GM19395 (cell line): ENCODE data around the gene FBXL20.
"Not testable (repeated sequence)": the region's sequence is repeated elsewhere in the genome, so short reads cannot be mapped to it uniquely, and the experiment has no call there.

Experiments used
- ATAC-seq: cut with Tn5 transposase; IDR thresholded peaks from one replicate; pipeline ENCODE4 v1.9.1; 2021; ENCODE audit warnings: mild to moderate bottlenecking, moderate library complexity; ENCODE audit not compliant: unreplicated experiment

FBXL20 gene

DNA sequence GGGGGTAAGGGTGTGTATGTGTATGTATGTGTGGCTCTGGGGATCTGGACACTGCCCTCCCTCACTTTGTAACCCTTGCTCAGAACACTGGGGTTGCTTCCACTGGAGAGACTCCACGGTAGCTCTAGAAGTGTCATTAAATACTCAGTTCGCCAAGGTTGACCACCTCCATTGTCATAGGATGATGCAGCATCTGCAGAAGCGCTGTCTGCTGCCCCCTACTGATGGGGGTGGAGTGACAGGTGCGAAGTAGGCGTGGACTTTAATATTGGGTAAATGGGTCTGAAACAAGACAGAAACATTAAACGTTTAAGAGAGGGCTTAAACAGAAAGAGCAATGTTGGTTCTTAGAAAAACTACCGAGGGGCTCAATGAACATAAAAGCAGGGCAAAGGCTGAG is 140.1 kb downstream of the FBXL20 start:
- ATAC-seq: no peak

DNA sequence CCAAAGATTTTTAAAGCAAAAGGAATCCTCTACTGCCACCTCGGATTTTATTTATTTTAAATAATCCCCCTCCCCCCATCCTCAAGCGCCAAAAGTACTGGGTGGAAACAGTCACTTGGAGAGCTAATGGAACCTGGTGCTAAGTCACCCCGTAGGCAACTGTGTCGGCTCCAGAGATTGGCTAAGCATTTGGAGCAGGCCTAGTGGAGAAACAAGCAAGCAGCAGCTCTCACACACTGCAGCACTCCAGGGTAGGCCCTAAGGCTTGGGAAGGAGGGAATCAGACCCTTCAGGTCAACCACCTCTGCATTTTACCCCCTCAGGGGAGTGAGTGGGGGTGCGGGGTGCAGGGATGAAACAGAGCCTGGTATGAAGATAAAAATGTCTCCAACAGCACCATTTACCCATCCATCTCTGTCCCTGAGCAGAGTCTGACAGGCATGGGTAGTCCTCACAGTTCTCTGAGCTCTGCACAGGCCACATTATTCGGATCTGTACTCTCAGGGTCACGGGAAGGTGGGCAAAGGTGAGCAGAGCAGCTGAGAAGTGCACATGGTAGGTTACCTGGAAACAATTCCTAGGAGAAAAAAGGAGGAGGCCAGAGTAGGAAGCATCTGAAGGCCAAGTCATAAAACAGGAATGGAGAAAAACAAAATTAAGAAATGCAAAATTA is 148.5 kb downstream of the FBXL20 start:
- ATAC-seq: no peak

DNA sequence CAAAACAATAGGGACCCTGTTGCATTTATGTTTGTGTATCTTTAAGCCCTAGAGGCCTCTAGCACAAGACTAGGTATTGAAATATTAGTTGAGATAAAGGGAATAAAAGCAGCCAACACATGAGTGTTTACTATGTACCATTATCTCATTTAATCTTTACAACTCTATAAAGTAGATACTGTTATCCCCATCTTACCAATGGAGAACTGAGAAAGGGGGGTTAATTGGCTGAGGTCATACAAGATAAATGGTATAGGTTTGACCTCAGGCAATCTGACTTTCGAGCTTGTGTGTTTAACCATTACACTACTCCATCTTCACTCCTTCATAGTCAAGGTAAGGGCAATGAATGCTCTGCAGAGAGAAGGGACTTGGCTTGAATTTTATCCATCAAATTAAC is 149.4 kb downstream of the FBXL20 start:
- no peak for ATAC-seq

DNA sequence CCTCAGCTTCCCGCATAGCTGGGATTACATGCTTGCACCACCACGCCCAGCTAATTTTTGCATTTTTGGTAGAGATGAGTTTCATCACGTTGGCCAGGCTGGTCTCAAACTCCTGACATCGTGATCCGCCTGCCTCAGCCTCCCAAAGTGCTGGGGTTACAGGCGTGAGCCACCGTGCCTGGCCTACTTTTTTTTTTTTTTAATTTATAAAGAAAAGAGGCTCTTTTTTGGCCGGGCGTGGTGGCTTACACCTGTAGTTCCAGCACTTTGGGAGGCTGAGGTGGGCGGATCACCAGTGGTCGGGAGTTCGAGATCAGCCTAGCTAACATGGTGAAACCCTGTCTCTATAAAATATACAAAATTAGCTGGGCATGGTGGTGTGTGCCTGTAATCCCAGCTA is 151.3 kb downstream of the FBXL20 start:
- not testable (repeated sequence) for ATAC-seq

DNA sequence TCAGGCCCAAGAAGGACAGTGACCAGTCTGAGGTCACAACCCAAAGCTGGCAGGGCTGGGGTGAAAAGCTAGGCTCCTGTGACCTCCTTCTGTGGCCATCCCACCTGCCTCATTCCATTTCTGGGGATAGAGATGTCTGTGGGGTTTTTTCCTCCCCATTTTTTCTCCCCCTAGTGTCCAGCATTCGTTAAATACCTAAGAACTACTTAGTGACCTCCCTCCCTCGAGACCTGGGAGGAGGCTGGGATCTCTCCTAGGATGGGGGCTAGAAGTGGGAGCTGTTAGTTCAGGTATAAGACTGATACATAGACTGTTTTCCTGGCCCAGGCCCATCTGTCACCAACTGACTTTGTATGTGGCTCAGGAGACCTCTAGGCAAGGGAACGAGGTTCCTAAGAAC is 155.2 kb downstream of the FBXL20 start:
- ATAC-seq: no peak

DNA sequence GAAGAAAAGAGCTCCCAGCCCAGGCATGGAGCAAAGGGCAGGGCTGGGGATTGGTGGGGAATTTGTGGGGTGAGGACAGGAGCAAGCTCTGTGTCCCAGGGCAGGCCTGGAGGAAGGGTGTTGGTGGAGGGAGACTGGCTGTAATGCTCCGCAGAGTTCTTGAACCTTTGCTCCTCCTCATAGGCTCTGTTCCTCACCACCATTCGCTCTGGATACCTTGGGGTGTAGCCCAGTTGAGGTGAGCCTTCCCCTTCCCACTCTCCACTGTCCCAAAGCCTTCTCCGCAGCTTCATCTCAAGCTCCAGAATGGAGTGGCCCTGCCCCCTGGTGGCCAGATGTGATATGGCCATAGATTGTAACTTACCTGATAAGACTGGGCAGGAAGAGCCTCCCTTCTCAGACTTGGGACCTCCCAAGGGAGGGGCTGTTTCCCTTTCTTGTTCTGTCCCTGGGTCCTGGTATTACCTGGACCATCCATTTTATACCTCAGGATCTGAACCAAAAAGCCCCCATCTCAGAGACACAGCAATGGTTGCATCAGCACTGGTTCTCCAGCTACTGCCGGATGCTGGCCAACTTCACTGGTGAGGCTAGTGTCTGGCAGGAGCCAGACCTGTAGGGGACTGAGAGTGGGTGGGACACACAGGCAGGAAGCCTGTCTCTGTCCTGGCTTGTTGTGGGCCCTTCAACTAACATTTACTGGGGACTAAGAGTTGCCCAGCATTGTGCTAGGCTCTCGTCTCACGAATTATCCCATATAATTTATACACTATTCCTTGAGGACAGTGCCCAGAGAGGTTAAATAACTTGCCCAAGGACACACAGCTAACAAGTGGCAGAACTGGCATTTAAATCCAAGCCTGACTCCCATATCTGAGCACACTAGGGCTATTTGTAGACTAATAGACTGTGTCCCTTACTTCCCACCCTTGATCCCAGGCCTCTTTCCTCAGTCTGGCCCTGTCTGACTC is 156.5 kb downstream of the FBXL20 start:
- ATAC-seq: no peak

DNA sequence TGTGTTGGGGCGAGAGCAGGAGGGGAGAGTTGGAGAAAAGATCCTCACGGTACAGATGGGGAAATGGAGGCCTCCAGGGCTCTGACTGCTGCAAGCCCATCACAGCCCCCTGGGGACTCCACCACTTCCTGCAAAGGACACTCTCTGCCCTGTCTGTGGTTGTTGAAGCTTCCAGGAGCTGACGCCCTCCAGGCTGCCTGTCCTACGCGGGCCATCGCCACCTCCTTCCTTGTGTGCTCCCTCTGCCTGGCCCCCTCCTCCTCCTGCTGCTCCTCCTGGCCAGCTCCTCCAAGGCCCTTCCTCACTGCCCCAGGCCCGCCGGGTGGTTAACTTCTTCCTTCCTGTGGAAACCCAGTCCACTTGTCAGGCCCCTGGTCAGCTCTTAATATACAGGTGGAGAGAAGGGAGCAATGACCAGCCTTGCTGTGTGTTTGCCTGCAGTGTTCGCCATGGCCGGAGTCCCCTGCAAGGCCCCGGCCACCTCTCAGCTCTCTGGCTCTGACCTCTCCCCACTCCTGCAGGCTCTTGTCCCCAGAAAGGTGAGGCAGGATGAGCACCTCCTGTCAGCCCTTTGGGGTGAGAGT is 157.3 kb downstream of the FBXL20 start:
- no peak for ATAC-seq

DNA sequence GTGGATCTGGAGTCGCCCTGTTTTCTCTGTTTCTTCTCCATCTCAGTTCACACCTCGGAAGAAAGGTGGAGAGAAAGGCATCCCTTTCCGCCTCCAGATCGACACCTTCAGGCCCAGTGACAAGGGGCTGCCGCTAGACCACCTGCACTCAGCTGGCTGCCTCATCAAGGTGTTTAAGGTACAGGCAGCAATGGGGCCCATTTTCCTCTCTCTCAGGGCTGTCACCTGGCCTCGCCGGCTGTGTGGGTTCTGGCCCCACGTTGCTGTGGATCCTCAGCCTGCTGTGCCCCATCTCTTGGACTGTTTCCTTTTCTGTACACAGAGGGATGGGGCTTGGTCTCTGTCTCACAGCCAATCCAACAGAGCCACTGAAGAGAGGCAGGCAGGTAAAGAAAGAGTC is 158.3 kb downstream of the FBXL20 start:
- ATAC-seq: no peak

DNA sequence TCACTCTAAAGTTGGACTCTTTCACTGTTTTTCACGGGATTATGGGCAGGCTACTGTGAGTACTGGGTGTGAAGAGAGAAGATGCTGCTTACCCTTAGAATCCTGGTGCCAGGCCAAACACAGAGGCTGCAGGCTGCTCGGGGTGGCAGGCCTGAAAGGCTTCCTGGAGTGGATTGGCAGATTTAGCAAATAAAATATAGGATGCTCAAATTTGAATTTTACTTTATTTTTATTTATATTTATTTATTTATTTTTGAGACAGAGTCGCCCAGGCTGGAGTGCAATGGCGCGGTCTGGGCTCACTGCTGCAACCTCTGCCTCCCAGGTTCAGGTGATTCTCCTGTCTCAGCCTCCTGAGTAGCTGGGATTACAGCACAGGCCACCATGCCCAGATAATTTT is 160.8 kb downstream of the FBXL20 start:
- ATAC-seq: no peak

DNA sequence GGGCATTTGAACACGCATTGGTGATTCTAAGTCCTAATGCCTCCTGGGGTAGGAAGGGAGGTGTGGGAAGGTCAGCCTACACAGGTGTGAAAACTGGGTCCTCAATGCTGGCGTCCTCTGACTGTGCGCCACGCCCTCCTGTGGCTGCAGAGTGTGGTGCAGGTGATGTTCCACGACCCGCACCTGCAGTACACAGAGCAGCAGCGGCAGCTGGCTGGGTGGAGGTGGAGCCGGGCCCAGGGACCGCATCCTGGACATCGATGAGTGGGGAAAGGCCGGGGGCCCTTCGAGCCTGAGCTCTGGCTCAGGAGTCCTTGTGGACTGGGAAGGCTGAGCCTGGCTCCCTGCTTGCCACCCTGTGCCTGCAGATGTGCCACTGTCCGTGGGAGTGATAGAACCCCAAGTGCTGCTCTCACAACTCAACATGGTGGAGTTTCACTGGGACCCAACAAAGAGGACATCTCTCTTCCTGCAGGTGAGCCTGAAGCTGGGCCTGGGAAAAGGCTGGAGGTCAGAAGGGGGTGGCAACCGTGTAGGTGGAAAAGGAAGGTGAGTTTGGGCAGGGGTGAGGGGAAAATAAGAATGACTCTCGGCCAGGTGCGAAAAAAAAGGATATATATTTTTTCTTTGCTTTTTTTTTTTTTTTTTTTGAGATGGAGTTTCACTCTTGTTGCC is 161.6 kb downstream of the FBXL20 start:
- no peak for ATAC-seq

DNA sequence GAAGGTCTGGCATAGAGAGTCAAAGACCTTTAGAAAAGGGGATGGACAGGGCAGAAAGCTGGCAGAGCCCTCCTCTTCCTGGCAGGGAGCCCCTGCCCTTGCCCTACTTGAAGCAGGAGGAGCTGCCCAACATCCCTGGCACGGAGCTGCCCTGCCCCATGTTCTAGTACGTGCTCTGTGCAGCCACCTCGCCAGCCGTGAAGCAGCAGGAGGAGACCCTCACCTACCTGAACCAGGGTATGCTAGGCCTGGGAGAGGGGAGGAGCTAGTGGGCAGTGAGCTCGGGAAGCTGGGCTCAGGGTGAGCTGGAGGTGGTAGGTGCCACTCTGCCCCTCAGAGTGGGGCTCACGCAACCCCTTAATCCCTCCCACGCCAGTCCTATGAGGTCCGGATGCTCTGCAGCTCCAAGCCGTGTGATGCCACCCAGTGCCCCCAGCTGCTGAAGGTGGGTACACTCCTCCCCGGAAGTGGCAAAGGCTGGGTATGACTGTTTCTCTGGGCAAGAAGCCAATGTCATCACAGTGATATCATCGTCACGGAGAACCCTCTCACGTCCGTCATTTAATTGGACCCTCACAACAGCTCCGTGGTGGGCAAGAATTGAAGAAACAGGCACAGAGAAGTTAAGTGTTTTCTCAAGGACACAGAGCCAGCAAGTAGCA is 163.0 kb downstream of the FBXL20 start:
- no peak for ATAC-seq

DNA sequence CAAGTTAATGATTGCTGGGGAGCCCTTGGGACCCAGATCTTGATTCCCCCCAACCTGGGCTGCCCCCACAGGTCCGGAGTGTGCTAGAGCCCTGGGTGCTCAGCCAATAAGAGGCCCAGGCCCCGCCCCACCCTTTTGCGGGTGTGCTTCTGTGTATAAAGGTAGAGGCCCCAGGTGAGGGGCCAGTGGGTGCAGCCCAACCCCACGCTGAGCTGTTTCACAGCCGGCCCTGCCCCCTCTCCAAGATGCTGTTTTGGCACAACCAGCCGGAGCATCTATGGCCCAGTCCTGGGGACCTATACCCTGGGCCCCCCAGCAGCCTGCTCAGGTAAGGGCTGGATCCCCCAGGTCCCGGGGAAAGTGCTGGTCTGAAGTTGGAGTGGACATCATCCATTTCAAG is 163.8 kb downstream of the FBXL20 start:
- no peak for ATAC-seq

DNA sequence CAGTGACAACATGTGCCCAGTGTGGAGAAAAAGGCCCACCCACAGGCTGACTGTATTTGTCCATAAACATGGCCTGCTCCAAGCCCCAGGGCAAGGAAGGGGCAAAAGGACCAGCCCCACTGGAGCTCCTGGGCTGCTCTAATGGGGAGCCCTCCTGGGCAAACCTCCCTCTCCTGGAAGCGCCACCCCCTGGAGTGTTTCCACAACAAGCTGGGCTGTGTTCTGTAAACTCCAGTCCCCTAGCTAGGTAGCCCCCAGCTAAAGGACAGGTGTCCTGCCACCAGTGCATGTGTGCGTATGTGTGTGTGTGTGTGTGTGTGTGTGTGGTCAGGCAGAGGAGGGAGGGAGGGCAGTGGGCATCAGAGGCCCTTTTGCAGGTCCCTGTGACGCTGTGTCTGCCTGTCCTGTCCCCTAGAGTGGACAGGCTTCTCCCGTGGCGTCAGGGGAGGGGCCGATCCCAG is 164.4 kb downstream of the FBXL20 start:
- ATAC-seq: no peak

DNA sequence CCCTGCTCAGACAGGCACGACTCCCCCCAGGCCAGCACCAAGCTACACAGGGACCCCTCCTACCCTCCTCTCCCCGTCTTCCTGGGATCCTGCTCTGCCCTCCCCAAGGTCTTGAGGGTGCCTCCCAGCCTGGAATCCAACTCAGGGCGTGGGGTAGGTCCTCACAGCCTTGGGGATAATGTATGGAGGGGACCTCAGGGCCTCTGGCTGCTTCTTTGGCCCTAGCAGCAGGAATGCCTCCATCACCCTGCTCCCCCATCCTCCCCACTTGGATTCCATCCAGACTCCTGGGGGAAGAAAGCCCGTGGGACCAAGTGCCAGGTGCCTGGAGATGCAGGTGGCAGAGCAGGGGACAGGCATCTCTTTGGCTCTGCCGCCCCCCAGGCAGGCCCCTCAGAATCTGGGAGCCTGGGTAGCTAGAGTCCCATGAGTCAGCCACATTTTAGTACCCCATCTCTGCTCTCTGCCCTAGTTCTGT is 164.9 kb downstream of the FBXL20 start:
- no peak for ATAC-seq

DNA sequence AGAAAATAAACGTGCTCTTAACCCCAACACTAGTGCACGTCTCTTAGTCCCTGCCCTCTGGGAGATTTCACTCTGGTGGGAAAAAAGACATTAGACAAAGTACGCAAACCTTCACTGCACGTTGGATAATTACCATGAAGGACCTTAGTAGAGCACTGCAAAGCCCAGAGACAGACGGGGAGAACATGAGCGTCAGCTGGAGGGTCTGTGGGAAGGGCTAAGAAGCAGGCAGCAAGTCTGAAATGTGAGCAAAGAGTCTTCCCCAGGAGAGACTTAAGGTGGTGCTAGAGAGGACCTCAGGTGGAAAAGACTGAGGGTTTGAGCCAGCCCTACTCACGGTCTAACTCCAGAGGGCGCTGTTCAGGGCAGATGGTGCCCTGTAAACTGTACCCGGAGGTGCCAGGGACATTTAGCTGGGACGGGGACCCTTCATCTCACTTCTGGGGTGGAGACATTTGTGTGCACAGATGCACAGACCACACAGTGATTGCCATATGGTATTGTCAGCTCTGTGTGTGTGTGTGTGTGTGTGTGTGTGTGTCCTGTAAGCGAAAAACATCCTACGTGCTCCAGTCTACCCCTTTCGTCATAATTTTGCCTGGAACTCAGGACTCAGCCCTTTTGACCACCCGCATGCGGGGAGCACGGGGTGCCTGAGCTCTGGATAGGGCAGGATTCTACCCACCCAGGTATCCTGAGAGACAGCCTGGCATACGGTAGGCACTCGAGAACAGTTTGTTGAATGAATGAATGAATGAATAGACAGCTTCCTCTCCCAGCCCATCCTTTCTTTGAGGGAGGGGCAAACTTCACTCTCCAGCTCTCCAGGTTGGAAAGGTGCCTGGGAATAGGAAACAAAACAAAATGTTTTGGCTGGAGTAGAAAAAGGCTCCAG is 165.6 kb downstream of the FBXL20 start:
- ATAC-seq: no peak

DNA sequence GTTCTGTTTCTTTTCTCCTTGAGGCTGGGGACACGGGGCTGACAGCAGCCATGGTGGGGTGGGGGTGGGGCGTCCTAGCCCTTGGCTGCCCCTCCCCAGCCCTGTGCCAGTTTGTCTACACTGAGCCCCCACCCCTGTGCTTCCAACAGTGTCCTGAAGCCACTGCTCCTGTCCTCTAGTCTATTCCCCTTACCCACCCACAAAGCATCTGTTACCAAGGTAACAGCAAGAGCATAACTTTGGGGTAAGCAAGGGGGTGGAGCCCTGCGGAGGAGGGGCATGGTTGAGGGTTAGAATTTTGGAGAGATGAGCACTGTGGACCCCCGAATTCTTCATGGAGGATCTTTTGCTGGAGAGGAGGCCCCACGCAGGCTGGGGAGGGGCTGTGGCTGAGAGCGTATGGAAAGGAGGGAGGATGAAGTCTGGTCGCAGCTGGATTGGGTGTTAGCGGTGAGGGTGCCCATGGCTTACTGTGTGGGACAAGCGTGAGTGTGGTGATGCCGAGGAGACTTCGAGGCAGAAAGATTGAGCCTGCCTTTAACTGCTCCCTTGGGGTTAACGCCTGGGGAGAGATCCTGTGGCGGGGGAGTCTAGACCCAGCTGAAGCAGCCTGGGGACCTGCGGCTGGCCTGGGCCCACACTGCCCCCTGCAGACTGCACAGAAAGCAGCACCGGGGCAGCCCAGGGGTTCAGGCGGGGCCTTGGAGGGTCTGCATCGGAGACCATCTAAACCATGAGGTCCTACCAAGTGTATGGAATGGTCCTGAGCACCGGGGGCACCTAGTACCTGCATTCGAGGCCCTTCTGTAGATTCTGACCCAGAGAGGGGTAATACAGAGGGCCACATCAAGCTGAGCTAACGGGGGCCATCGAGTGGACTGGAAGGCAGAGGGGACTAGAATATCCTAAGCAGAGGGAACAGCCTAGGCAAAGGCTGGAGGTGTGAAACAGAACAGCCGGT is 169.6 kb downstream of the FBXL20 start:
- no peak for ATAC-seq

DNA sequence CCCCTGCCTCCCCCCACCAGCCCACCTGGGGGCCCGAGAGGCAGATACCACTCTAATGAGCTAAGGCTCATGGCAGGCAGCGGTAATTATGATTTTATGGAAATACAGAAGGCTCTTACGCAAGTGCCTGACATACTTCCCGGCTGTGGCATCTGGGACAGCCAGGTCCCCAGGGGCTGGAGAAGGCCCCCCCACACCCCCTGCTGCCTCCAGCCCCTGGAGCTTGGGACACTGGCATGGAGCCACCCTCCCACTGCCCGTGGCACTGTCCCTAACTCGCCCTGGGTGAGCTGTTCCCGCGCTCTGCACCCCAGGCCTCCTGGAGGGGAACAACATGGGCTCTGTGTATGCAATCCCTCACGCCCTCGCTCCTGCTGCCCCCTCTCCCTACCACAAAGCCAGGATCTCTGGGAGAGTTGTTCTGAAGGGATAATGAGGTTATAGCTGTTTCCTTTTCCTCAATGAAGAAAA is 170.3 kb downstream of the FBXL20 start:
- no peak for ATAC-seq

DNA sequence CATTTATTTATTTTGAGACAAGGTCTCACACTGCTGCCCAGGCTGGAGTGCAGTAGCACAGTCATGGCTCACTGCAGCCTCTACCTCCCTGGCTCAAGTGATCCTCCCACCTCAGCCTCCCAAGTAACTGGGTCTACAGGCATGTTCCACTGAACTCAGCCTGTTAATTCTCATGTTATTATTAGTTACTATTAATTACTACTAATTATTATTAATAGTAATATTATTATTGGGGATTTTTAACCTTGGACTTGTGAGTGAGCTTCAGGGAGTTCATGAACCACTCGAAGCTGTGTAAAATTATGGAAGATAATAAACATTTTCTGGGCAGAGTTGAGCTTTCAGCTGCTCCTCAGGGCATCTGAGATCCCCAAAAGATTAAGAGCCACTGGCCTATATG is 171.1 kb downstream of the FBXL20 start:
- ATAC-seq: no peak
